ENCODE data around the gene ST6GALNAC5.

The ST6GALNAC5 gene

DNA sequence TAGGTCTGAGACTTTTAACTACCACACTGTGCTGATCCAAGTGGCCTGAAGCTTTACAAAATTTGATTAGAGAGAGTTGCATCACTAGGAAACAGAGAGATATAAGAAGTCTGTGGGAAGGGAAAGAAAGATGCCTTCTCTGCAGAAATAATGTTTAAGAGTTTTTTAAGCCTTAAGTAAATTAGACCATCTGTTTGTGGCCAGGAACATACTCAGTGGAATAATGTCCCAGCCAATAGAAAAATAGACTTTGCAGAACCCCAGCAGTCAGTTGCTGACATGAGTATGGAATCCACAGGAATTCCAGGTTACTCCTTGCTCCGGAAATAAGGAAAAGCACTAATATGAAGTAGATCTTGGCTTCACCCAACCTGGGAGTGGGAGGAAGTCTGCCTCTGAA is 144.8 kb downstream of the ST6GALNAC5 start:
- no peak for DNase-seq (ENCODE audit: low read depth in 2 of 2)

DNA sequence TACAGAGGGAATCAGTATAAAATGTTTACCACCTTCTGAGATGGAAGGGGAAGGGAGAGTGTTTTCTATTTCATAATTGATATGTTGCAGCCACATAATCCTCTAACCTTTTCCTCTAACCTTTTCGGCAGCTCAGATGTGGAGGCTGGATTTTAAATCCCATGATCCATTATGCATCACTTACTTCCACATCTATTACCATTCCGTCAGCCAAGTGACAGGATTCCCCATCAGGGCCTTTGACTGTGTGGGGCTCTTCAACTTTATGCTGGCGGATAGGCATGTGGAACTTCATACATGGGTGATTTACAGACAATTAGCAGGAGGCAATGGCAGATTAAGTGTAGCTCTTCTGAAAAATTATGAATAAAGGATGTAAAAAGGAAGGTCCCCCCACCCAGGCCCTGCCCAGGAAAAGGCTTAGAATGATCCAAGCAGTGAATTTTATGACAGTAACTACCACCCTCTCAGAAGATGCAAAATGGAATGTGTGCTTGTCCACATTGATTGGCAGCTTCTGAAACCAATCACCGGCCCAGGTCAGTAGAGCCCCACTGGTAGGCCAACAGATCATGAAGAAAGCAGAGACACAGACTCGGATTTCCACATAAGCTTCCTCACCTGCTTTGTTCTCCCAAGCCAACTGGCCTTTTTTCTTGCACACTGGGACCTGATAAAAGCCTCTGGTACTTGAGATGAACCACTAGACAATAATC is 147.0 kb downstream of the ST6GALNAC5 start:
- no peak for DNase-seq (ENCODE audit: low read depth in 2 of 2)

- no peak for DNase-seq (ENCODE audit: low read depth in 2 of 2)
Observed at GRCh38 chr1:77015748-77016341, 148.6 kb downstream of the ST6GALNAC5 start.

GRCh38 chr1:77016386-77016985 is 149.2 kb downstream of the ST6GALNAC5 start:
- DNase-seq (ENCODE audit: low read depth in 2 of 2), result no peak

DNA sequence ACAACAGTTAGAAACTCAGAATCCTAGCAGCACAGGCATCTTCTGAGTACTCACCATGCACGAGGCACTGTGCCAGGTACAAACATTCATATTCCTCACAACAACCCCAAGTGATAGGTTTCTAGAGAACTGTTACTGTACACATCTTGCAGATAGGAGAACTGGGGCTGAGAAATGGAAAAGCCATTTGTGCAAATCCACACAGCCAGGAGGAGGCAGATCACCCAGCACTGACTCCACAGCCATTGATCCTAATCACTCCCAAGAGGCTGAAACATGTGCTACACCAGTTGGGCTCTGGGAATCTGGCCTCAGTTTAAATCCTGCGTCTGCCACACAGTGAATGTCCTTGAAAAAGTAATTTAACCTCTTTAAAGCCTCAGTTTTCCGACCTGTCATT is 151.0 kb downstream of the ST6GALNAC5 start:
- DNase-seq (ENCODE audit: low read depth in 2 of 2), result no peak

DNA sequence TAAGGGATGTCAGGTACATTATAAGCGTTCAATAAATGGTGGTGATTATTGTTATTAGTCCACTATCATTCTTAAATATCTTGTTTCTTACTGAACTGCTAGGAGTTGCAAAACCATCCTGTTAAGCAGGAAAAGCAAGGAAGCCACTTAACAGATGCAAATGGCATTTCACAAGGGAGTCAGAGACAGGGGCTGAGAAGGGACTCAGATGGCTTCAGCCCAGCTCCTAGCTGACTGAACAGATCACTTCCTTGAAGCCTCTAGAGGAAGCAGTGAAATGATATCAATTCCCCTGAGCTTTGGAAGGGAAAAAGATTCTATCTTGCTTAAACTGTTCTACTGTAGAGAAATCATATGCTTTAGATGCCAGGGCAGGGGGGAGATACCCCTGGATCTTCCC is 151.5 kb downstream of the ST6GALNAC5 start:
- no peak for DNase-seq (ENCODE audit: low read depth in 2 of 2)

DNA sequence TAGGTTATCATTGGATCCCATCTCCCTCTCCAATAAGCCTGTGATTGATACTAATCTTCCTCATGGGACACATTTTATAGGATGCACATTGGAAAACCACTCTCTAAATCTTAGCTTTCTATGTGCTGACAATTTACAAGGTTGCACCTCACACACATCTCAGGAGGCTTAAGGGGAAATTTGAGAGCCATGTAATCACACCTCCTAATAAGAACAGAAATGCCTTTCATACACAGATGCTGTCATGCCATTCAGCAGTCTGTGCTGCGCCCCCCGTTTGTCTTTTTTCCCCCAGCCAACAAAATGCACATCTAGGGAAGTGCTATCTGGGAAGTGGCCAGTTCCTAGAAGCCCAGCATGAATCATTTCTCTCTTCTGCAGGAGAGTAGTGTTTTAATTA is 154.5 kb downstream of the ST6GALNAC5 start:
- DNase-seq (ENCODE audit: low read depth in 2 of 2), result no peak

DNA sequence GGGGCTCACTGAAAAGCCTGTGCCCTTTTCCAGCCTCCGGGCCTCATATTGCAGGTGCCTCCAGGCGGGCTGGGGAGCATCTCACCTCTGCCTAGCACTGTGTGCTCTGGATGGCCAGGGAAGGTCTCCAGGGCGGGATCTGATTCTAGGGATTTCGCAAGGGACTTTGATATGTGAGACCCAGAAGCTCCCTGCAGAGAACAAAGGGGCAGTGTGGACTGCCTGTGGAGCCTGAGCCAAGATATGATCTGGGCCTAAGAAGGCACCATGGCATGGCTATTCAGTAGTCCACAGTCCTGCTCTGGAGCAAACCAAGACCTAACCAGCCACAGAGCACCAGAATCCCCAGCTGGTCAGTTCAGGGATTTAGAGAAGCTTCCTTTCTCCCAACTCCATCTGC is 157.2 kb downstream of the ST6GALNAC5 start:
- DNase-seq (ENCODE audit: low read depth in 2 of 2), result no peak

DNA sequence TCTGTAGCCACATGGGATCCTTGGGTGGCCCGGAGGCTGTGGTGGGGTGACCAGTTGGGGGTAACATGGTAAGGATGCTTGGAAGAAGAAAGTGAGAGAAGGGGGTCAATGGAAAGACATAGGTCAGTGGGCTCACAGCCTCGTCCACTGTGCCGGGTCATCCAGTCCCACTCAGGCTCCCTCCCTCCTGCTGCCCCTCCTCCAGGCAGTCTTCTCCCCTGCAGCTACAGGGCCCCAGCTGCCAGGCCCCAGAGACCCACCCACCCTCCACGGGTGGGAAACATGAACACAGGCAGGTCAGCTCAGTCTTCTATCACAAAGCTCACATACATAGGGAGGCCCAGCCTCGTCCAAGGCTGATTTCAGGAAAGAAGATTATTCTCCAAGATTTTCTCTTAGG is 158.3 kb downstream of the ST6GALNAC5 start:
- DNase-seq (ENCODE audit: low read depth in 2 of 2), result no peak

DNA sequence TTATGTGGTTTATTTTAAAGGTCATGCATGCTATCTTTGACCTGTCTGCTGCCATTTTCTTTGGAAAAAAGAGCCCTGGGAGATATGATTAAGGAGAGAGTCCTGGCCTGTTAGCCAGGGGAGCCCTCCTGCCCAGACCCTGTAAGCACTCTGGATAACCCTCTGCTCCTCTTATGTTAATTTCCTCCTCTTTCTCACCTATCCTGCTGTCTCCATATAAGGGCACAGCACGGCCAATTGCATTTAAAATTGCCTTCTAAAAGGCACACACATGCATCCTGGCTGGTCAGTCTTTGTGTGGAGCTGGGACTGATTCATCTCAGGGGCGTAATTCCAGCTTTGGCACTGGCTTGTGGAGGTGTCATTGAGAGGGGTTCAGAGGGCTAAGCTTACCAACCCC is 158.9 kb downstream of the ST6GALNAC5 start:
- no peak for DNase-seq (ENCODE audit: low read depth in 2 of 2)

DNA sequence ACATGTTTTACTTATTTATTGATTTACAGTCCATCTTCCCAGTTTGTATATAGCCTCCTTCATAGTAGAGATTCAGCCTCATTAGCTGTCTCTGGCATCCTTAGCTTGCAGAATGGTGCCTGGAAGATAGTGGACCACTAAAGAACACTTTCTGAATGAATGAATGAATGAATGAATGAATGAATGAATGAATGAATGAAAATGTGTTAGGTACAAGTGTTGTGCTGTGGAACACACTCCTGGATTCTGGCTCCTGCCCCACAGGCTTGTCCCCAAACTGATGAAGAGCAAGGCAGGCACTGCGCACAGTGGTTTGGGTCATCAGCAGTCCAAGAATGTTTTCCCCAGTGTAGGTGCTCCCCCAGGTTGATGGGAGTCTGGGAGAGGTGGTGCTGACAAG is 159.4 kb downstream of the ST6GALNAC5 start:
- no peak for DNase-seq (ENCODE audit: low read depth in 2 of 2)

DNA sequence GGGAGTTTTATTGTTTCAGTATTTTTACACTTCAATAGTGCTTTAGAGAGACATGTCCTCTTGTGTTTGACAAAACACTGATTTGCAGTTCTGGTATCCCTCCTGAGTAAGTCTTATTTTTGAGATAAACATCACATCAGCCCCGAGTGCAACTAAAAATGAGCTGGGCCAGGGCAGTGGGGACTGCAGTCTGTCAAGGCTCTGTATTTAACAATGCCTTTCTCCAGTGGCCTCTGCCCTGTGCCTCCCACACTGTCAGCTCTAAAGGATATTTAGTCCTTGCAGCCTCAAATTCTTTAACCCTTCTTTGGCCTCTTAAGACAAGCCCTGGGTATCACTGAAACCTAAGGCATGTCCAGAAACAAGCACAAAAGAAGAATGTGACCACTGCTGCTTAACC is 160.6 kb downstream of the ST6GALNAC5 start:
- no peak for DNase-seq (ENCODE audit: low read depth in 2 of 2)

DNA sequence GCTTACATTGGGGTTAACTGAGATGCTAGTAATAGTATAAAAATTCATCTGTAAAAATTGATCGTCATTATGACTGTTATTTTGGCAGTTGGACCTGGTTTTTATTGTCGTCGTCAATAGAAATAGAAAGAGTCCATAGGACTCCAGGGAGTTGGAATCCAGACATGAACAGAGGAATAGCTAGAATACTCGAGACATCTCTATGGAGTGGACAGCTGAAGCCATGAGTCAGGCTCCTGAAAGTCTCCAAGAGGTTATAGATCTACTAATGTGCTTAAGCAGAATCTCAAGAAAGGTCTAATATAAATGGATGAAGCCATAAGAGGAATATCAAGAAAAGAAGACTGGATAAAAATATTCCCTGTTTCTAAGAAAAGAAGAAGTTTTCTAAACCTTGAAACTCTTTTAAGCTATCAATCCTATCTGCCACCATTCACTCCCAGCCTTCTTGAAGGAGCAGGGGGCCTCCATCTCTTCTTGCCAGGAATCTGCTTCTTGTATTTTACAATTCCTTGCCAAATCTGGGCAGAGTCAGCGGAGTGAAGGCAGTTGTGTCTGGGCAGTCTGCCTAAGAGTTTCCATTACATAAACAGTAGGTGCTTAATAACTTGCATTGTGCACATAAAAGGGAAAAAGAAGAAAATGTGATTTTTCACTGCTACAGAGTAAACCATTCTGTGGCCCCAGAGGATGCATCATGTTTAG is 163.3 kb downstream of the ST6GALNAC5 start:
- DNase-seq (ENCODE audit: low read depth in 2 of 2), result no peak

DNA sequence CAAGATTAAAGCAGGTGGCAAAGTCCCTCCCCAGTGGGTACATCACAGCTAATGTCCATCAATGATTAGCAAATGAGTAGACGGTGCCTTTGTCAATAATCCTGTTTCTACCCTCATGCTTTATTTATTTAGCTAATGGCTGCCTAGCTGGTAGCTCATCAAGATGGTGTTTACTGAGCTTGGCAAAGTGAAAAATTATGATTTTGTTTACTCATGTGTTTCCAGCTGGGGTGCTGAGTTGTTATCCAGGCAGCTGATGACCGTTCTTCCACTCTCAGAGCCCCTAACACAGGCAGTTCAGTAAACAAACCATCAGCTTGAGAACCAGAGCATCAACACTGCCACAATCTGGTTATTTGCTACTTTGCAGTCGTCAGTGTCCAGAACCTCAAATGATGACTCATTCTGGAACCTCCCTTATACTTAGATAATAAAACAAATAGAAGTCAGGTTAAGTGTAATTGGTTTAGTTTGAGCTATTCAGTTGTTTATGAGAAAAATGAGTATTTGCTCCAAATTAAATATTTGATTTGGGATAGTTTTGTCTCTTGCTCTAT is 163.9 kb downstream of the ST6GALNAC5 start:
- peak; percentile 15 to 18 for DNase-seq (ENCODE audit: low read depth in 2 of 2)

GRCh38 chr1:77036560-77036959 is 169.3 kb downstream of the ST6GALNAC5 start:
- DNase-seq (ENCODE audit: low read depth in 2 of 2), result peak; percentile 20 to 31

DNA sequence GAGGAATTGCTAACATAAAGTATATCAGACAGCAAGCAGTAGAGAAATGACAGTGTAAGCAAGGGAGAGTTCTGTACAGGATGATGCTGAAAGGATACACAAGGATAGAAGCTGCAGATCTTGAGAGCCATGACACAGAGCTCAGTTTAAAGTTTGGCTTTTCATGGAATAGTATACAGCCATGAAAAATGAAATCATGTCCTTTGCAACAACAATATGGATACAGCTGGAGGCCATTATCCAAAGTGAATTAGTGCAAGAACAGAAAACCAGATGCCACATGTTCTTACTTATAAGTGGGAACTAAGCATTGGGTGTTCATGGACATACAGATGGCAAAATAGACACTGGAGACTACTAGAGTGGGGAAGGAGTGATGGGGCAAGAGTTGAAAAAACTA is 169.8 kb downstream of the ST6GALNAC5 start:
- DNase-seq (ENCODE audit: low read depth in 2 of 2), result no peak

- DNase-seq (ENCODE audit: low read depth in 2 of 2), result no peak
Observed at GRCh38 chr1:77038000-77038399, 170.7 kb downstream of the ST6GALNAC5 start.

DNA sequence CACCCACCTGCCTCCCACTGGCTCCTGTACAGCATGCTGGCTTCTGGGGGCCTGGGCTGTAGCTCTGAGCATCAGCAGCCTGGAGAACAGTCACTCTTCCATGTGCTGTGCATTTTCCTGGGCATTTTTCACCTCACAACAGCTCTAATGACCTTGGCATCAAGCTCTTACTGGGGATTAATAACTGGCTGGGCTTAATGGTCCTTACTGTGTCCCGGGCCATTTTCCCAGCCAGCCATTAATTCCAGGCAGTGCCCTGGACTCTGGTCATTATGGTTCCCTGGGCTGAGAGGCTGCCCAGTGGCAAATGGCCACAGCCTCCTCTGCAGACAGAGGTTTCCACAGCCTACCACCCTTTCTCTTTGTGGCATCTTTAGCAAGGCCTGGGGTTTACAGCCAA is 171.8 kb downstream of the ST6GALNAC5 start:
- DNase-seq (ENCODE audit: low read depth in 2 of 2), result no peak

- DNase-seq (ENCODE audit: low read depth in 2 of 2), result peak; percentile 94 to 95
Observed at GRCh38 chr1:77039739-77040138, 172.5 kb downstream of the ST6GALNAC5 start.

DNA sequence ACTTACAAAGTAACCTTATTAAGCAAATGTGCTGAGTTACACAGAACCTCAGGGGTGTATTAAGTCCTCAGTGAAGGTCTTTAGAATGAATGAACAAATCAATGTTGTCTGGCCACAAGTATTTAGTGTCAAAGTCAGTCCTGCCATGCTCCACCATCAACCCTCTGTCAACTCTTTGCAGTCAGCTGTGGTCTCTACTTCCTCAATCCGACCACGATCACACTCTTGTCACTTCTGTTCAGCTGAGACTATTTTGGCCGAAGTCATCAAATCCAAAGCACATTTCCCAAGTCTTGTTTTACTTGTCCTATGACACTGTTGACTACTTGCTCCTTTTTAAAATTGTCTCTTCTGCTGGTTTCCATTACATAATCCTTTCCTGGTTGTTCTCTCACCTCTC is 173.5 kb downstream of the ST6GALNAC5 start:
- DNase-seq (ENCODE audit: low read depth in 2 of 2), result no peak

DNA sequence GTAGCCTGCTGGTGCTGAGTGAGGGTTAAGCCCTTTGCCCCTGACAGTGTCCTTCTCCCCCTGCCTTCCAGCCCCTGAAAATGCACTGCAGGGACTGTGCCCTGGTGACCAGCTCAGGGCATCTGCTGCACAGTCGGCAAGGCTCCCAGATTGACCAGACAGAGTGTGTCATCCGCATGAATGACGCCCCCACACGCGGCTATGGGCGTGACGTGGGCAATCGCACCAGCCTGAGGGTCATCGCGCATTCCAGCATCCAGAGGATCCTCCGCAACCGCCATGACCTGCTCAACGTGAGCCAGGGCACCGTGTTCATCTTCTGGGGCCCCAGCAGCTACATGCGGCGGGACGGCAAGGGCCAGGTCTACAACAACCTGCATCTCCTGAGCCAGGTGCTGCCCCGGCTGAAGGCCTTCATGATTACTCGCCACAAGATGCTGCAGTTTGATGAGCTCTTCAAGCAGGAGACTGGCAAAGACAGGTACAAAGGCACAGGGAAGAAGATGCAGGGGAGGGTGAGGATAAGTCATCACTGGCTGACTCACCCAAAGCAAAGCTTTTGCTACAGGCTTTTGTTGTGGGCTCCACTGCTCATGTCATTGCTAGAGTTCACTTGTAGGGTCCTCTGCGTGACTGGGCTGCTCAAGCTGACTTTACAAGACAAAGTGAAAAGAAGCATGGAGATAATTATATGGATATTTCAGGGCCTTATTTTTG is 177.0 kb downstream of the ST6GALNAC5 start:
- no peak for DNase-seq (ENCODE audit: low read depth in 2 of 2)

DNA sequence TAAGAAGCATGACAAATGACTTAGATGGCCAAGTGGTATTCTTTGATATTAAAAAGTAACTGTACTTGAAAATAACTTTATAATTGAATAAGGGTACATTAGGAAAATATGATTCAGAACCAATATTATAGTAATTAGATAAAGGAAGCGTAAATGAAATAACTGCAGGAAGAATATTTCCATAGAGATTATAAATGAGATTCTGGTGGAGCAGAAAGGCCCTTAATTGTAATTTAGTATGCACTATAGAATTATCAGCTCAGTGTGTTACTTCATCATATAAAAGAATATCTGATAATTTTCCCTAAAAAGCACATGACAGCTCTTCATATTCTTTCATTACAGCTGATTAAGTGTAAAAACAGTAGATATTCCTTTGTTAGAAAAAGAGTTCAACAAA is 180.3 kb downstream of the ST6GALNAC5 start:
- no peak for DNase-seq (ENCODE audit: low read depth in 2 of 2)
